ENCODE data around the gene PIEZO2.

- TF ChIP-seq CTCF (IDR thresholded peaks at IDR 0.05 in 4 of 5, conservative IDR thresholded peaks at IDR 0.05 in 1 of 5) (no peak), POLR2A (IDR thresholded peaks at IDR 0.05) (no peak)
Measured at GRCh38 chr18:11106894-11107293, 42.5 kb downstream of the PIEZO2 start.
